ENCODE measurements around the gene DUSP8. TPM values are rescaled to one million over a fixed set of nuclear protein-coding genes. Genes with fewer than 3 reads are reported as not detected.
A peak's percentile ranks its signal among the peaks of the same experiment; 100 is the strongest.
"Not testable (repeated sequence)": the region's sequence is repeated elsewhere in the genome, so short reads cannot be mapped to it uniquely, and the experiment has no call there.

DUSP8 gene
- total and polyA plus RNA-seq, 9 of the 15 experiments (the other 6 are each of a cell fraction or from before 2014, with no cell fraction given), result 0.14 to 2.0 (median 0.86) TPM; not detected in 2

GRCh38 chr11:1589191-1589963 lies 17.3 kb upstream of the DUSP8 start:
- not testable (repeated sequence) for H3K36me3 ChIP-seq (ENCODE audit: control insufficient read depth, insufficient read depth, low read length)

GRCh38 chr11:1586699-1587098 lies 14.6 kb upstream of the DUSP8 start:
- Histone ChIP-seq H3K36me3 (ENCODE audit: control insufficient read depth, insufficient read depth, low read length) (no peaks in the 10 kb centered on the region), H3K4me1 (replicated peaks in 1 of 2; ENCODE audit: control insufficient read depth in 2 of 2, insufficient read depth in 2 of 2, low read length in 2 of 2) (no peaks in the 10 kb centered on the region), H3K27me3 (ENCODE audit: control insufficient read depth in 2 of 2, insufficient read depth in 2 of 2, low read length in 2 of 2) (peaks cover 5 to 48% of the 10 kb centered on the region in 2 experiments; a peak in 3 of 5 replicates), H3K4me2 (ENCODE audit: insufficient read depth, low read length) (no peak overlapping the region), H3K4me3 (no peak overlapping the region), H3K27ac (ENCODE audit: extremely low read depth, low read depth, low read length) (no peak overlapping the region), H3K9ac (ENCODE audit: insufficient read depth in 1 of 2, low read depth in 2 of 2, low read length in 2 of 2) (no peak overlapping the region), H3K79me2 (ENCODE audit: control insufficient read depth, insufficient read depth, low read length) (no peaks in the 10 kb centered on the region), H4K20me1 (replicated peaks; ENCODE audit: control insufficient read depth, insufficient read depth, low read length) (0 out of 2 replicates have a peak, but pooled peaks cover 4% of the 10 kb centered on the region), H2AFZ (ENCODE audit: low read depth, low read length) (no peak overlapping the region), H3K9me1 (ENCODE audit: control insufficient read depth, insufficient read depth, low read length) (peaks cover 3% of the 10 kb centered on the region), H3K9me3 (replicated peaks; ENCODE audit: control insufficient read depth, insufficient read depth, low read depth, low read length) (no peaks in the 10 kb centered on the region)
- ATAC-seq (no peak), DNase-seq (ENCODE audit: extremely low read depth in 1 of 4, low spot score in 3 of 4) (no peak), FAIRE-seq (no peak)
- POLR2A ChIA-PET, result interaction anchor here (1.1 kb wide), 1 partner anchor 22 kb away, joined by 3 read pairs; the partner anchor contains the start of gene KRTAP5-3
- 0% methylated on average over 2 of the region's 2 CpGs for WGBS (ENCODE audit: insufficient coverage, low coverage, missing lambda C conversion rate)
- no TSS peak for BruUV-seq (replicated peaks)
- intact Hi-C loops (cut with micrococcal nuclease) (no loop called here), in situ Hi-C loops (cut with MboI) (no loop called here)
- CTCF ChIA-PET (ENCODE audit: low intra/inter-chr PET ratio), result no interaction called here
- TF ChIP-seq ZNF311 (CRISPR knock-in tag; IDR thresholded peaks at IDR 0.05), result no peak
- TF ChIP-seq ZFPM2 (CRISPR knock-in tag; IDR thresholded peaks at IDR 0.05), result no peak
- no peak for TF ChIP-seq XRCC3 (IDR thresholded peaks at IDR 0.05)
- no peak for TF ChIP-seq CBFA2T2 (conservative IDR thresholded peaks at IDR 0.05)
- TF ChIP-seq TEAD4 (IDR thresholded peaks at IDR 0.05; ENCODE audit: low read length), result no peak
- no peak for TF ChIP-seq TEAD4 (CRISPR knock-in tag; IDR thresholded peaks at IDR 0.05; ENCODE audit: borderline replicate concordance)
- no peak for TF ChIP-seq LEF1 (IDR thresholded peaks at IDR 0.05)
- no peak for TF ChIP-seq ZNF644 (tag; IDR thresholded peaks at IDR 0.05; ENCODE audit: low read depth)
- TF ChIP-seq GATA2 (CRISPR knock-in tag; IDR thresholded peaks at IDR 0.05), result no peak
- no peak for TF ChIP-seq ZBTB11 (CRISPR knock-in tag; IDR thresholded peaks at IDR 0.05)
- TF ChIP-seq GTF2A2 (tag; IDR thresholded peaks at IDR 0.05), result no peak

More at GRCh38 chr11:1589191-1589963, 17.3 kb upstream of the DUSP8 start:
- ATAC-seq; H3K4me3 ChIP-seq; H3K79me2 ChIP-seq (ENCODE audit: control insufficient read depth, insufficient read depth, low read length); in situ Hi-C loops (cut with MboI); H3K9me1 ChIP-seq (ENCODE audit: control insufficient read depth, insufficient read depth, low read length); H3K9ac ChIP-seq (ENCODE audit: insufficient read depth in 1 of 2, low read depth in 2 of 2, low read length in 2 of 2); H4K20me1 ChIP-seq (replicated peaks; ENCODE audit: control insufficient read depth, insufficient read depth, low read length); CTCF ChIA-PET (ENCODE audit: low intra/inter-chr PET ratio); FAIRE-seq; DNase-seq (ENCODE audit: extremely low read depth in 1 of 4, low spot score in 3 of 4); H3K4me1 ChIP-seq (replicated peaks in 1 of 2; ENCODE audit: control insufficient read depth in 2 of 2, insufficient read depth in 2 of 2, low read length in 2 of 2); H3K9me3 ChIP-seq (replicated peaks; ENCODE audit: control insufficient read depth, insufficient read depth, low read depth, low read length); H2AFZ ChIP-seq (ENCODE audit: low read depth, low read length); H3K4me2 ChIP-seq (ENCODE audit: insufficient read depth, low read length); BruUV-seq (replicated peaks); intact Hi-C loops (cut with micrococcal nuclease); H3K27ac ChIP-seq (ENCODE audit: extremely low read depth, low read depth, low read length): not testable (repeated sequence)
- 6% methylated on average over 7 of the region's 10 CpGs for WGBS (ENCODE audit: insufficient coverage, low coverage, missing lambda C conversion rate)
- POLR2A ChIA-PET, result interaction anchor here (0.9 kb wide), 1 partner anchor 15 kb away, joined by 4 read pairs; no protein-coding TSS in a partner anchor
- 0 out of 2 replicates have a peak, but pooled peaks have one; percentile 8 for TF ChIP-seq ETV1 (tag; conservative IDR thresholded peaks at IDR 0.05; ENCODE audit: low read depth)
- H3K27me3 ChIP-seq (ENCODE audit: control insufficient read depth in 2 of 2, insufficient read depth in 2 of 2, low read length in 2 of 2), result peaks cover 10 to 29% of the 10 kb centered on the region in 2 experiments; a peak in 3 of 5 replicates
